Activated CD4-positive, alpha-beta memory T cell treated with anti-CD3 and anti-CD28 coated beads, Interleukin-2, amount 10 ng/mL, durations not matched to agents 7 days and 5 days (primary cell): ENCODE measurements around the gene TCTA. TPM values are rescaled to one million over a fixed set of nuclear protein-coding genes. Genes with fewer than 3 reads are reported as not detected.

Experiments used
- CTCF ChIA-PET: fragments of 350-600 bp; sonication (Branson Sonifier 250); formaldehyde crosslinking; loops from one replicate; lab custom pipeline; 2021; ENCODE audit warnings: antibody characterized with exemption, inconsistent platforms; lab: Charles Lee
- POLR2A ChIA-PET: fragments of 350-600 bp; sonication (Branson Sonifier 250); formaldehyde crosslinking; loops from one replicate; lab custom pipeline; 2021; ENCODE audit warnings: antibody characterized with exemption; lab: Charles Lee
- DNase-seq: peaks from one replicate; pipeline ENCODE4 v3.0.0-alpha.2; 2020
- H3K27ac Mint-ChIP-seq: one replicate; pipeline ENCODE4 v1.8.0; 2021; ENCODE audit warnings: mild to moderate bottlenecking, mixed read lengths
- H3K27me3 Mint-ChIP-seq: one replicate; pipeline ENCODE4 v1.8.0; 2021; ENCODE audit warnings: mixed read lengths
- H3K36me3 Mint-ChIP-seq: one replicate; pipeline ENCODE4 v1.8.0; 2021; ENCODE audit warnings: low read depth, mixed read lengths
- H3K4me1 Mint-ChIP-seq: one replicate; pipeline ENCODE4 v1.8.0; 2021; ENCODE audit warnings: mixed read lengths
- H3K4me3 Mint-ChIP-seq: one replicate; pipeline ENCODE4 v1.8.0; 2021; ENCODE audit warnings: mild to moderate bottlenecking, mixed read lengths
- H3K9me3 Mint-ChIP-seq: one replicate; pipeline ENCODE4 v1.8.0; 2021; ENCODE audit warnings: mixed read lengths
- total RNA-seq, 2 experiments: library from RNA; stranded (reverse); gene quantifications; one replicate each; pipeline ENCODE4 v1.2.3, GENCODE V29; 2021

Gene TCTA
- total RNA-seq, 2 experiments from 2014 or later: 19.7 to 22.4 TPM

- no peaks in the 10 kb centered on the region for H3K27me3 Mint-ChIP-seq
Observed at GRCh38 chr3:49428752-49429080, 16.5 kb downstream of the TCTA start.

GRCh38 chr3:49434731-49435130 is 22.5 kb downstream of the TCTA start:
- H3K27ac Mint-ChIP-seq: no peak overlapping the region
- no peak for DNase-seq
- H3K27me3 Mint-ChIP-seq: no peaks in the 10 kb centered on the region
- no peak overlapping the region for H3K4me3 Mint-ChIP-seq
- H3K36me3 Mint-ChIP-seq: no peaks in the 10 kb centered on the region
- ChIA-PET POLR2A (no interaction called here), CTCF (no interaction called here)
- no peaks in the 10 kb centered on the region for H3K9me3 Mint-ChIP-seq
- H3K4me1 Mint-ChIP-seq: peaks cover 8% of the 10 kb centered on the region

More at GRCh38 chr3:49428752-49429080, 16.5 kb downstream of the TCTA start:
- no peak for DNase-seq
- no peaks in the 10 kb centered on the region for H3K9me3 Mint-ChIP-seq
- peak overlapping the region; percentile 82 for H3K4me3 Mint-ChIP-seq
- H3K27ac Mint-ChIP-seq: peak overlapping the region; percentile 95
- POLR2A ChIA-PET: interaction anchor here (0.6 to 5.5 kb wide), 19 partner anchors 8 to 411 kb away, joined by 3 to 79 read pairs (median 4); partner anchors contain the start of genes QRICH1, RHOA, TCTA and USP4
- H3K36me3 Mint-ChIP-seq: peaks cover 25% of the 10 kb centered on the region
- CTCF ChIA-PET: interaction anchor here (0.7 to 3.7 kb wide), 7 partner anchors 8 to 512 kb away, joined by 3 to 28 read pairs (median 4); partner anchors contain the start of genes RBM6, TCTA and USP4
- H3K4me1 Mint-ChIP-seq: peaks cover 36% of the 10 kb centered on the region

- Mint-ChIP-seq H3K4me1 (peaks cover 21% of the 10 kb centered on the region), H3K27me3 (no peaks in the 10 kb centered on the region), H3K36me3 (no peaks in the 10 kb centered on the region), H3K27ac (peak overlapping the region; percentile 44), H3K9me3 (no peaks in the 10 kb centered on the region), H3K4me3 (no peak overlapping the region)
- ChIA-PET CTCF (interaction anchor here (2.3 to 3.3 kb wide), 2 partner anchors 29 to 106 kb away, joined by 26 to 30 read pairs; partner anchors contain the start of gene USP4), POLR2A (interaction anchor here (1.1 to 4.6 kb wide), 6 partner anchors 16 to 114 kb away, joined by 3 to 37 read pairs (median 24); partner anchors contain the start of genes DAG1, NICN1, RHOA and TCTA)
- DNase-seq: no peak
Observed at GRCh38 chr3:49445391-49445790, 33.2 kb downstream of the TCTA start.

- H3K27ac Mint-ChIP-seq: no peak overlapping the region
- POLR2A ChIA-PET: interaction anchor here (1.4 to 3.5 kb wide), 2 partner anchors 113 to 360 kb away, joined by 3 to 10 read pairs; partner anchors contain the start of genes QRICH1 and USP4
Observed at GRCh38 chr3:49453621-49454020, 41.4 kb downstream of the TCTA start.

GRCh38 chr3:49454458-49454857 is 42.2 kb downstream of the TCTA start:
- no peaks in the 10 kb centered on the region for H3K9me3 Mint-ChIP-seq
- no peaks in the 10 kb centered on the region for H3K4me1 Mint-ChIP-seq
- no peaks in the 10 kb centered on the region for H3K27me3 Mint-ChIP-seq
- POLR2A ChIA-PET: interaction anchor here (1.0 to 3.5 kb wide), 4 partner anchors 16 to 361 kb away, joined by 3 to 10 read pairs (median 3); partner anchors contain the start of genes DAG1, QRICH1 and USP4
- CTCF ChIA-PET: interaction anchor here (0.6 to 1.0 kb wide), 4 partner anchors 48 to 283 kb away, joined by 3 read pairs; partner anchors contain the start of gene KLHDC8B
- no peak overlapping the region for H3K4me3 Mint-ChIP-seq
- no peak for DNase-seq
- no peak overlapping the region for H3K27ac Mint-ChIP-seq
- H3K36me3 Mint-ChIP-seq: no peaks in the 10 kb centered on the region

More at GRCh38 chr3:49453621-49454020, 41.4 kb downstream of the TCTA start:
- no peak for DNase-seq
- Mint-ChIP-seq H3K4me1 (peaks cover 6% of the 10 kb centered on the region), H3K27me3 (no peaks in the 10 kb centered on the region), H3K4me3 (no peak overlapping the region), H3K9me3 (no peaks in the 10 kb centered on the region), H3K36me3 (no peaks in the 10 kb centered on the region)
- CTCF ChIA-PET: interaction anchor here (0.6 kb wide), 1 partner anchor 165 kb away, joined by 3 read pairs; no protein-coding TSS in a partner anchor

GRCh38 chr3:49454898-49455681 is 42.9 kb downstream of the TCTA start:
- Mint-ChIP-seq H3K4me1 (no peaks in the 10 kb centered on the region), H3K9me3 (no peaks in the 10 kb centered on the region), H3K27ac (no peak overlapping the region), H3K36me3 (no peaks in the 10 kb centered on the region), H3K4me3 (no peak overlapping the region), H3K27me3 (no peaks in the 10 kb centered on the region)
- ChIA-PET CTCF (interaction anchor here (1.0 kb wide), 2 partner anchors 217 to 284 kb away, joined by 3 read pairs; partner anchors contain the start of gene KLHDC8B), POLR2A (interaction anchor here (1.0 to 1.4 kb wide), 3 partner anchors 15 to 362 kb away, joined by 3 read pairs; partner anchors contain the start of genes DAG1 and QRICH1)
- DNase-seq: no peak

GRCh38 chr3:49456466-49456865 is 44.2 kb downstream of the TCTA start:
- H3K4me1 Mint-ChIP-seq: no peaks in the 10 kb centered on the region
- no peaks in the 10 kb centered on the region for H3K9me3 Mint-ChIP-seq
- DNase-seq: no peak
- CTCF ChIA-PET: interaction anchor here (0.7 to 1.3 kb wide), 2 partner anchors 9 to 116 kb away, joined by 3 to 4 read pairs; partner anchors contain the start of gene USP4
- no peaks in the 10 kb centered on the region for H3K36me3 Mint-ChIP-seq
- no peaks in the 10 kb centered on the region for H3K27me3 Mint-ChIP-seq
- no peak overlapping the region for H3K27ac Mint-ChIP-seq
- POLR2A ChIA-PET: no interaction called here
- no peak overlapping the region for H3K4me3 Mint-ChIP-seq

GRCh38 chr3:49460188-49460890 is 48.1 kb downstream of the TCTA start:
- H3K27me3 Mint-ChIP-seq: no peaks in the 10 kb centered on the region
- CTCF ChIA-PET: interaction anchor here (1.5 kb wide), 1 partner anchor 10 kb away, joined by 6 read pairs; the partner anchor contains the start of gene DAG1
- H3K9me3 Mint-ChIP-seq: no peaks in the 10 kb centered on the region
- H3K4me1 Mint-ChIP-seq: no peaks in the 10 kb centered on the region
- no peaks in the 10 kb centered on the region for H3K36me3 Mint-ChIP-seq
- no peak overlapping the region for H3K4me3 Mint-ChIP-seq
- H3K27ac Mint-ChIP-seq: no peak overlapping the region
- POLR2A ChIA-PET: interaction anchor here (2.1 kb wide), 1 partner anchor 9 kb away, joined by 7 read pairs; the partner anchor contains the start of gene DAG1
- DNase-seq: no peak

- ChIA-PET POLR2A (interaction anchor here (2.1 kb wide), 1 partner anchor 9 kb away, joined by 7 read pairs; the partner anchor contains the start of gene DAG1), CTCF (interaction anchor here (1.5 kb wide), 1 partner anchor 9 kb away, joined by 6 read pairs; the partner anchor contains the start of gene DAG1)
- no peaks in the 10 kb centered on the region for H3K4me1 Mint-ChIP-seq
- DNase-seq: no peak
- H3K27me3 Mint-ChIP-seq: no peaks in the 10 kb centered on the region
- no peak overlapping the region for H3K4me3 Mint-ChIP-seq
- H3K9me3 Mint-ChIP-seq: no peaks in the 10 kb centered on the region
- no peaks in the 10 kb centered on the region for H3K36me3 Mint-ChIP-seq
- H3K27ac Mint-ChIP-seq: no peak overlapping the region
Observed at GRCh38 chr3:49460956-49461355, 48.7 kb downstream of the TCTA start.

- ChIA-PET POLR2A (interaction anchor here (2.1 kb wide), 1 partner anchor 8 kb away, joined by 7 read pairs; the partner anchor contains the start of gene DAG1), CTCF (no interaction called here)
- H3K27ac Mint-ChIP-seq: no peak overlapping the region
- DNase-seq: no peak
- no peak overlapping the region for H3K4me3 Mint-ChIP-seq
- H3K4me1 Mint-ChIP-seq: no peaks in the 10 kb centered on the region
- no peaks in the 10 kb centered on the region for H3K27me3 Mint-ChIP-seq
- H3K9me3 Mint-ChIP-seq: no peaks in the 10 kb centered on the region
- no peaks in the 10 kb centered on the region for H3K36me3 Mint-ChIP-seq
Observed at GRCh38 chr3:49461443-49462171, 49.4 kb downstream of the TCTA start.

GRCh38 chr3:49462222-49462621 is 50.0 kb downstream of the TCTA start:
- POLR2A ChIA-PET: no interaction called here
- no peak for DNase-seq
- CTCF ChIA-PET: interaction anchor here (2.3 kb wide), 1 partner anchor 13 kb away, joined by 8 read pairs; no protein-coding TSS in a partner anchor
- H3K9me3 Mint-ChIP-seq: no peaks in the 10 kb centered on the region
- H3K27me3 Mint-ChIP-seq: no peaks in the 10 kb centered on the region
- no peak overlapping the region for H3K27ac Mint-ChIP-seq
- no peak overlapping the region for H3K4me3 Mint-ChIP-seq
- H3K4me1 Mint-ChIP-seq: no peaks in the 10 kb centered on the region
- H3K36me3 Mint-ChIP-seq: no peaks in the 10 kb centered on the region
